ENCODE measurements around the gene TFAM. TPM values are rescaled to one million over a fixed set of nuclear protein-coding genes. Genes with fewer than 3 reads are reported as not detected.

TFAM gene
- total RNA-seq = 40.9 and 54.4 TPM in 2 replicates

DNA sequence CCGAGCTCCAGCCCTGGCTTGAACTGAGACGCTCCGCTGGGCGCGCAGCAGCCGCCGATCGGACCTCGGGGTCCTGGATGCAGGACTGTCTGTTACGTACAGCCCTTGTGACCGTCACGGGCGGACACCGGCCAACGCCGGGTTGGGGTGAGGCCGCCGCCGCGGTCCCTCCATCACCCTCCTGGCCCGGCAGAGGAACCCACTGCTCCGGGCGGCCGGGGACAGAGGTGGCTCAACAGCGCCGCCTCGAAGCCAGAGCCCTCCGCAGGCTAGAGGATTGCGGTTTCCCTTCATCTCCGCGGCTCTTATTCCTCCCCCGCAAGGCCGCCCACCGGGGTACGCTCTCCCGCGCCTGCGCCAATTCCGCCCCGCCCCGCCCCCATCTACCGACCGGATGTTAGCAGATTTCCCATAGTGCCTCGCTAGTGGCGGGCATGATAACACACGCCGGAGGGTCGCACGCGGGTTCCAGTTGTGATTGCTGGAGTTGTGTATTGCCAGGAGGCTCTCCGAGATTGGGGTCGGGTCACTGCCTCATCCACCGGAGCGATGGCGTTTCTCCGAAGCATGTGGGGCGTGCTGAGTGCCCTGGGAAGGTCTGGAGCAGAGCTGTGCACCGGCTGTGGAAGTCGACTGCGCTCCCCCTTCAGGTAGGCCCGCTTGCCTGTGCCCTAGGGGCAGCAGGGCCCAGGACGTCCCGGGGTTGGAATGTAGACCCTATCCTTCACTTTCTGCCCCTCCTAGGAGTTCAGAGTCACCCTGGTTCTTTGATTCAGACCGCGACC, at the start of gene TFAM:
Gene TFAM, plus strand, starts transcription at position 412 of the 785 bp plus-strand sequence. Its CDS starts 138 bp downstream, at position 550.

Other genes with a start within 250 kb of the TFAM start
- gene IPMK, start 117.5 kb upstream of the TFAM start, total RNA-seq = 5.9 and 6.2 TPM in 2 replicates
- 34.4 and 36.2 TPM in 2 replicates for gene CISD1, start 116.2 kb upstream of the TFAM start, total RNA-seq
- gene UBE2D1, start 50.4 kb upstream of the TFAM start, total RNA-seq = 7.4 and 10.2 TPM in 2 replicates
- 0.45 and 8.1 TPM in 2 replicates for gene BICC1, start 127.5 kb downstream of the TFAM start, total RNA-seq

All from endothelial cell of coronary artery (primary cell).